Stomach (tissue), 4 donors: ENCODE measurements around the gene MICAL3.

Experiments
- CTCF ChIP-seq, 7 experiments: fragments of 450-650 bp in 4 of 7; fragments of 200-600 bp in 3 of 7; sonication (generic) in 3 of 7; IDR thresholded peaks; one replicate each; pipeline ENCODE4 v1.5.1; 2016 to 2019; ENCODE audit warnings: antibody characterized with exemption in 7 of 7, control low read depth in 2 of 7, mild to moderate bottlenecking in 1 of 7
- POLR2A ChIP-seq, 4 donors: fragments of 450-650 bp; IDR thresholded peaks; one replicate each; pipeline ENCODE4 v1.6.1; 2016; ENCODE audit warnings: antibody characterized with exemption in 4 of 4, control low read depth in 2 of 4, mild to moderate bottlenecking in 1 of 4, moderate library complexity in 1 of 4
- POLR2AphosphoS5 ChIP-seq, 3 donors: sonication (generic); formaldehyde crosslinking; IDR thresholded peaks; one replicate each; pipeline ENCODE4 v1.6.1; 2016; ENCODE audit warnings: antibody characterized with exemption in 3 of 3

- TF ChIP-seq POLR2A (IDR thresholded peaks at IDR 0.05) (no peak), CTCF (IDR thresholded peaks at IDR 0.05) (no peak), POLR2AphosphoS5 (IDR thresholded peaks at IDR 0.05) (no peak)
Observed at GRCh38 chr22:17815703-17816254, 208.6 kb downstream of the MICAL3 start.
